ENCODE measurements around the gene GNG3.

DNA sequence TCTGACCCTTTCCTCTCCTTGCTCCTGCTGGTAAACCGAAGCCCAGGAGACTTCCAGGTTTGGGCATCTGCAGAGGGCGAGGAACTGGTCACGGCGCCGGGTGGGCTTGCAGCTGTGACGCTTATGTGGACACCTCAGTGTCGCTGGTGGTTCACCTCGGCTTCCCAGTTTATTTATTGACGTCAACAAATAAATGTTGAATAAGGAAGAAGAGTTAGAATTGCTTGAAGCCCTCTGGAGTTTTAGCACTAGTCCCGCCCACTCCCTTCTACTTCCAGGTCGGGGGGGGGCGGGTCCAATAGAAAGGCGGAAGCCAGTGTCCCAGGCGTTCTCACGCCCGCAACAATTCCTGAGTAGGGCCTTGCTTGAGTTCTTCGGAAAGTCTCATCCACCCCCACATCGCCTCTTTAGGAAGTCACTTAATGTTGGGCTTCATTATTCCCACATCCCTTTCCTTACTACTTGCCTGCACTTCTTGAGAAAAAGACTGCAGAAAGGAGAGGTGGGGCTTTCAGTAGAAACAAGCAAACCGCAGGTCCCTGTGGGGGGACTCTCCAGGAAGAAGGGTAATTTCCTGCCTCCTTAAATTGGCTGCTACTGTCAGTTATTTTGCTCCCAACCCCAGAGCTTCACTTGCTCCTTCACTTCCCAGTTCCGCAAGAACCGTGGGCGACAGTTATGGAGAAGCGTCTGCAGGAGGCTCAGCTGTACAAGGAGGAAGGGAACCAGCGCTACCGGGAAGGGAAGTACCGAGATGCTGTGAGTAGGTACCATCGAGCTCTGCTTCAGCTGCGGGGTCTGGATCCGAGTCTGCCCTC lies 20.9 kb downstream of the GNG3 start, which contains the start of gene TTC9C:
- TF ChIP-seq, protein P1, sequence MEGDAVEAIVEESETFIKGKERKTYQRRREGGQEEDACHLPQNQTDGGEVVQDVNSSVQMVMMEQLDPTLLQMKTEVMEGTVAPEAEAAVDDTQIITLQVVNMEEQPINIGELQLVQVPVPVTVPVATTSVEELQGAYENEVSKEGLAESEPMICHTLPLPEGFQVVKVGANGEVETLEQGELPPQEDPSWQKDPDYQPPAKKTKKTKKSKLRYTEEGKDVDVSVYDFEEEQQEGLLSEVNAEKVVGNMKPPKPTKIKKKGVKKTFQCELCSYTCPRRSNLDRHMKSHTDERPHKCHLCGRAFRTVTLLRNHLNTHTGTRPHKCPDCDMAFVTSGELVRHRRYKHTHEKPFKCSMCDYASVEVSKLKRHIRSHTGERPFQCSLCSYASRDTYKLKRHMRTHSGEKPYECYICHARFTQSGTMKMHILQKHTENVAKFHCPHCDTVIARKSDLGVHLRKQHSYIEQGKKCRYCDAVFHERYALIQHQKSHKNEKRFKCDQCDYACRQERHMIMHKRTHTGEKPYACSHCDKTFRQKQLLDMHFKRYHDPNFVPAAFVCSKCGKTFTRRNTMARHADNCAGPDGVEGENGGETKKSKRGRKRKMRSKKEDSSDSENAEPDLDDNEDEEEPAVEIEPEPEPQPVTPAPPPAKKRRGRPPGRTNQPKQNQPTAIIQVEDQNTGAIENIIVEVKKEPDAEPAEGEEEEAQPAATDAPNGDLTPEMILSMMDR (IDR thresholded peaks at IDR 0.05): no peak
- peak; percentile 87 for TF ChIP-seq POLR2AphosphoS5 (IDR thresholded peaks at IDR 0.05)

All from prostate gland (tissue), 2 donors.